ENCODE measurements around the gene SPEG.

Gene SPEG

GRCh38 chr2:219499555-219499954 is 64.9 kb downstream of the SPEG start:
- no peak for DNase-seq

- no peak for DNase-seq
Measured at GRCh38 chr2:219500135-219500534, 65.5 kb downstream of the SPEG start.

- no peak for DNase-seq
Measured at GRCh38 chr2:219501849-219502248, 67.2 kb downstream of the SPEG start.

GRCh38 chr2:219502618-219503017 is 68.0 kb downstream of the SPEG start:
- DNase-seq: peak; percentile 64

GRCh38 chr2:219505585-219505984 is 70.9 kb downstream of the SPEG start:
- DNase-seq: no peak

- no peak for DNase-seq
Measured at GRCh38 chr2:219506153-219506801, 71.6 kb downstream of the SPEG start.

GRCh38 chr2:219506802-219507526 is 72.3 kb downstream of the SPEG start:
- no peak for DNase-seq

- no peak for DNase-seq
Measured at GRCh38 chr2:219507581-219508443, 73.2 kb downstream of the SPEG start.

- DNase-seq: no peak
Measured at GRCh38 chr2:219508444-219508734, 73.7 kb downstream of the SPEG start.

- DNase-seq: no peak
Measured at GRCh38 chr2:219508971-219509779, 74.5 kb downstream of the SPEG start.

GRCh38 chr2:219509780-219510511 is 75.3 kb downstream of the SPEG start:
- DNase-seq: peak; percentile 84

GRCh38 chr2:219510512-219511135 is 76.0 kb downstream of the SPEG start:
- no peak for DNase-seq

- no peak for DNase-seq
Measured at GRCh38 chr2:219511547-219512325, 77.1 kb downstream of the SPEG start.

GRCh38 chr2:219512524-219513216 is 78.0 kb downstream of the SPEG start:
- no peak for DNase-seq

- DNase-seq: no peak
Measured at GRCh38 chr2:219513787-219514186, 79.1 kb downstream of the SPEG start.

- DNase-seq: no peak
Measured at GRCh38 chr2:219514196-219514761, 79.6 kb downstream of the SPEG start, which contains the start of gene ASIC4. Gene ASIC4 (plus strand): TSS chr2:219514482. CDS start chr2:219514725, 243 bp downstream.

- no peak for DNase-seq
Measured at GRCh38 chr2:219514836-219515235, 80.2 kb downstream of the SPEG start.

GRCh38 chr2:219515874-219516629 is 81.4 kb downstream of the SPEG start:
- DNase-seq: no peak

GRCh38 chr2:219516888-219517287 is 82.2 kb downstream of the SPEG start:
- no peak for DNase-seq
